Aorta (tissue), 5 donors: ENCODE data around the gene ZDHHC16. TPM values are rescaled to one million over a fixed set of nuclear protein-coding genes. Genes with fewer than 3 reads are reported as not detected.
"Not testable (repeated sequence)": the region's sequence is repeated elsewhere in the genome, so short reads cannot be mapped to it uniquely, and the experiment has no call there.

Experiments used
- ATAC-seq: fragments of 200-7000 bp; cut with Tn5 transposase; one replicate; pipeline ENCODE4 v1.9.1; 2022; ENCODE audit warnings: moderate library complexity; ENCODE audit not compliant: low FRiP score
- DNase-seq, 2 donors: peaks; one replicate each; pipeline ENCODE4 v3.0.0-alpha.2; 2020
- H3K27ac ChIP-seq, 2 donors: one replicate each; pipeline ENCODE4 v1.5.1; 2013; ENCODE audit warnings: low read length in 2 of 2, mild to moderate bottlenecking in 2 of 2, moderate library complexity in 2 of 2, control low read depth in 1 of 2, inconsistent platforms in 1 of 2, low read depth in 1 of 2
- H3K27me3 ChIP-seq, 2 donors: one replicate each; pipeline ENCODE4 v1.6.1; 2013; ENCODE audit warnings: control low read depth in 1 of 2, low read length in 1 of 2, mild to moderate bottlenecking in 1 of 2, moderate library complexity in 1 of 2; ENCODE audit not compliant: insufficient read depth in 2 of 2, control insufficient read depth in 1 of 2
- H3K36me3 ChIP-seq, 2 donors: one replicate each; pipeline ENCODE4 v1.6.1; 2013; ENCODE audit warnings: control low read depth in 1 of 2, low read length in 1 of 2, mild to moderate bottlenecking in 1 of 2; ENCODE audit not compliant: insufficient read depth in 2 of 2, control insufficient read depth in 1 of 2
- H3K4me1 ChIP-seq, 2 donors: one replicate each; pipeline ENCODE4 v1.6.1; 2013; ENCODE audit warnings: low read length in 2 of 2, control low read depth in 1 of 2, mild to moderate bottlenecking in 1 of 2, moderate library complexity in 1 of 2; ENCODE audit not compliant: insufficient read depth in 2 of 2, control insufficient read depth in 1 of 2
- H3K4me3 ChIP-seq, 2 donors: one replicate each; pipeline ENCODE4 v1.5.1; 2013; ENCODE audit warnings: low read length in 2 of 2, control low read depth in 1 of 2, mild to moderate bottlenecking in 1 of 2
- H3K9me3 ChIP-seq: one replicate; pipeline ENCODE4 v1.6.1; 2013; ENCODE audit warnings: mild to moderate bottlenecking, low read length; ENCODE audit not compliant: control insufficient read depth
- WGBS, 2 donors: extraction: QIAGEN DNeasy Blood & Tissue Kit; methylation state at CpG; one replicate each; pipeline ENCODE4 v1.1.7; 2013; 5-methylcytosine and 5-hydroxymethylcytosine counted together
- intact Hi-C, 2 donors: fragments of 100-400 bp; cut with DNase I; formaldehyde crosslinking; loops; one replicate each; pipeline versions ENCODE4 v1.14.2 to v1.15.0; 2022
- long read RNA-seq, 2 donors: library from polyadenylated mRNA; unstranded; transcript quantifications; one replicate each; pipeline ENCODE4 v2.0.0, GENCODE V29; 2020 to 2021
- polyA plus RNA-seq, 2 donors: library from polyadenylated mRNA; stranded (reverse); fragments of 200-250 nt; gene quantifications; one replicate each; pipeline ENCODE4 v1.2.3, GENCODE V29; 2013
- total RNA-seq, 2 donors: library from RNA; stranded (reverse); fragmentation: NEBNext Ultra II Directional; extraction: Animal tissue kit (Norgen Biotek cat#: 25700); gene quantifications; one replicate each; pipeline ENCODE4 v1.2.1, GENCODE V29; 2021
- donor health status: healthy with polysubstance abuse.
- donor health status: Bipolar disorder and iron deficiency.
- donor health status: DM: no; HTN: no; CAD: no.
- donor health status: DM: no; HTN: no; CAD: no.
- donor health status: DM: yes; HTN: yes; CAD: no.

ZDHHC16 gene
- total RNA-seq (10 to 100 TPM; 29.6 to 35.6 TPM), polyA plus RNA-seq (10 to 100 TPM; 17.8 to 27.8 TPM)
- long read RNA-seq, donor 1, transcript ZDHHC16-206 (11 exons, 1,798 nt): major isoform, 76 of 196 reads
- long read RNA-seq, donor 1, transcript ZDHHC16-205 (8 exons, 1,280 nt): minor isoform, 13 of 196 reads
- long read RNA-seq, donor 1, transcript ZDHHC16-202 (10 exons, 1,718 nt): minor isoform, 17 of 196 reads
- long read RNA-seq, donor 1, transcript ZDHHC16-207 (12 exons, 2,014 nt): minor isoform, 10 of 196 reads
- long read RNA-seq, donor 1, partial matches to known transcripts: 14 of 196 reads
- long read RNA-seq, donor 1, other reads (novel, unspliced or antisense): 60 of 196 reads
- long read RNA-seq, donor 2, transcript ZDHHC16-206 (11 exons, 1,798 nt): major isoform, 7 of 25 reads
- long read RNA-seq, donor 2, partial matches to known transcripts: 1 of 25 reads
- long read RNA-seq, donor 2, other reads (novel, unspliced or antisense): 12 of 25 reads

GRCh38 chr10:97445722-97446639 lies at the start of gene ZDHHC16, which contains the start of gene EXOSC1:
TSS of gene ZDHHC16 (plus strand) at chr10:97446175. CDS start at chr10:97451676, 5,501 bp downstream.
TSS of gene EXOSC1 (minus strand) at chr10:97446006. CDS start at chr10:97445985, 21 bp downstream.
- peak; percentile 94 to 96 for DNase-seq
- peak within 1 kb of the TSS; percentile 89 to 92 for H3K4me3 ChIP-seq
- 0 to 1% methylated on average over 62 to 66 of the region's 66 CpGs for WGBS, 2 donors
- H3K4me1 ChIP-seq: peaks cover 7 to 8% of the 10 kb centered on the region in 2 donors
- H3K27me3 ChIP-seq: no peaks in the 10 kb centered on the region
- intact Hi-C loops: loop anchor here in 1 of 2 donors (2.0 to 10.0 kb wide), 3 partner anchors 19 to 106 kb away; partner anchors contain the start of genes MMS19, PGAM1 and UBTD1
- peak; percentile 99 for ATAC-seq
- H3K36me3 ChIP-seq: peaks cover 0 to 2% of the 10 kb centered on the region in 2 donors
- H3K27ac ChIP-seq: no peak within 1 kb of the TSS
- H3K9me3 ChIP-seq: no peaks in the 10 kb centered on the region

DNA sequence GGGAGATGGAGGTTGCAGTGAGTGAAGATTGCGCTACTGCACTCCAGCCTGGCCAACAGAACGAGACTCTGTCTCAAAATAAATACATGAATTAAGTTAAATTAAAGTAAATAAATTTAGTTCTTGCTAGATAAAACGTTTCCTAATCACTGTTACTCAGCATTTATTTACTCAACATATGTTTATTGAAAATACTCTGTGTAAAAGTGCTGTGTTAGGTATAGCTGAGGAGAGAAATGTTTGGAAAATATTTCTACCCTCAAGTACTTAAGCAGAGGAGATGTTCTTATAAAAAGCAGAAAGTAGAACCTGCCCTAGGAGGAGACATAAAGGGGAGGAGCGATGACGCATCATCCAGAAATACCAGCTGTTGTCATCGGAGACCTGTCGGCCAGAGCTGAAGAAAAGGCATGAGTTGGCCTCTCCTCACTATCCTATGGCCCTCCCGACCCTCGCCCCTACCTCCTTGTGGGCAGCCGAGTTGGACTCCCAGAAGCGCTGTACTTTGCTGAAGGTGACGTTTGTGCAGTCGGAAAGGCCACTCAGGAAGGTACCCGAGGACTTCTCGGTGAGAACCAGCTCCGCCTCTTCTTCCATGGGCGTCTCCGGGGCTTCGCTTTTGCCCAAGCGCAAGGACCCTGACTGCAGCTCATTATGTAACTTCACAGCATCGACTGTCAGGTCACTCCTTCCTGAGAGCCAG lies 46.0 kb upstream of the ZDHHC16 start:
- no peaks in the 10 kb centered on the region for H3K36me3 ChIP-seq
- H3K27me3 ChIP-seq: no peaks in the 10 kb centered on the region
- peak overlapping the region in 1 of 2 donors; percentile 62 for H3K27ac ChIP-seq
- peaks cover 0 to 2% of the 10 kb centered on the region in 2 donors for H3K4me1 ChIP-seq
- WGBS, 2 donors: 35 to 45% methylated on average over 21 of the region's 21 CpGs
- H3K4me3 ChIP-seq: no peak overlapping the region
- ATAC-seq (peak; percentile 12), DNase-seq (peak in 1 of 2 donors; percentile 81)
- no peaks in the 10 kb centered on the region for H3K9me3 ChIP-seq
- intact Hi-C loops: no loop called here

DNA sequence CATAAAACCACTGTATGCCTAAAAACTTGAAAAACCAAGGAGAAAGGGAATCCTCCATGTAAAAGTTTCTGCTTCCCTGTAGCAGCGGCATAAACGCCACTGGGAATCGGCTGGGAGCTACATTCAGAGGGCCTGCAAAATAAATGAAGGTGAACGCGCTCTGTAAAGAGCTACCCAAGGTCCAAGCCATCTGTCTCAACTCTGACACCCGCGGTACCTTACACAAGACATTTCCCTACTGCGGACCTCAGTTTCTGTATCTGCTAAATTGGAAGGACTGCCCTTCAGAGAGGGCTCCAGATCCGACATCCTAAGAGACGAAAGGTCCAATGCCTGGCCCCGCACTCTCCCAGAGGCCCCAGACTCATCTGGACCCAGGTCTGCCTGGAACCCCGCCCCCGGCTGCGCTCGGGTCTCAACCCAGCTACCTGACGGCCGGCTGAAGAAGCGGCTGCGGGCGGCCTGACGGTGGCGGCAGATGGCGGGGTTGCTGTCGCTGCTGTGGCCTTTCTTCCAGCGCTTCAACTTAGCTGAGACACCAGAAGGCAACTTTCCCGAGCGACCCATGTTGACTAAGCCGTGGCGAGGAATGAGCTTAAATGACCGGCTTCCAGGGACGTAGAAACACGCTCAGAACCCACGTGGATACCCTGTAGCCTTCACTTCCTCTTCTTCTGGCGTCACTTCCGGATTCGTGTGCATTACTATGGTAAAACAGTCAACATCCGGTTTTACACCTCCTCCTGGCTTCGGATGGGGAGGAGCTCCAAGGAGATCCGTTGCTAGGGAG lies 45.1 kb upstream of the ZDHHC16 start, which contains the start of gene RRP12:
Gene RRP12 (minus strand): TSS at position 676 of the 790 bp plus-strand sequence. CDS start 109 bp downstream, at position 567.
- WGBS, 2 donors: 0 to 1% methylated on average over 39 of the region's 39 CpGs
- Histone ChIP-seq H3K4me1 (peaks cover 0 to 2% of the 10 kb centered on the region in 2 donors), H3K27ac (peak within 1 kb of the TSS in 1 of 2 donors; percentile 62), H3K36me3 (no peaks in the 10 kb centered on the region), H3K9me3 (no peaks in the 10 kb centered on the region), H3K4me3 (peak within 1 kb of the TSS; percentile 30 to 91), H3K27me3 (no peaks in the 10 kb centered on the region)
- ATAC-seq (peak; percentile 98), DNase-seq (peak; percentile 86 to 89)
- intact Hi-C loops: no loop called here

GRCh38 chr10:97401455-97401919 lies 44.5 kb upstream of the ZDHHC16 start:
- WGBS, 2 donors: 68 to 69% methylated on average over 13 of the region's 13 CpGs
- no peak overlapping the region for H3K4me3 ChIP-seq
- no peak overlapping the region for H3K27ac ChIP-seq
- H3K4me1 ChIP-seq: peaks cover 0 to 2% of the 10 kb centered on the region in 2 donors
- ATAC-seq (no peak), DNase-seq (no peak)
- no peaks in the 10 kb centered on the region for H3K36me3 ChIP-seq
- H3K9me3 ChIP-seq: no peaks in the 10 kb centered on the region
- no peaks in the 10 kb centered on the region for H3K27me3 ChIP-seq
- intact Hi-C loops: no loop called here

DNA sequence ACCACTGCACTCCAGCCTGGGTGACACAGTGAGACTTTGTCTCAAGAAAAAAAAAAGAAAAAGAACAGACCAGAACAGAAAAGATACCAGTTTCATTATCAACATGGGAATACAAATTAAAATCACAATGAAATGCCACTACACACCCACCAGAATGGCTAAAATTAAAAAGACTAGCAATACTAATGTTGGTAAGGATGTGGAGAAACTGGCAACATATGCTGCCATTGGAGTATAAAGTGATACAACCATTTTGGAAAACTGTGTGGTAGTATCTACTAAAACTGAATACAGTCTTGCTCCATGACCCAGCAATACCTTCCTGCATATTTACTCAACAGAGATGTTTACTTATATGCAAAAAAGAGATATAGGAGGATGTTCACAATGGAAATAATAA lies 41.9 kb upstream of the ZDHHC16 start:
- intact Hi-C loops: no loop called here
- ATAC-seq (no peak), DNase-seq (no peak)
- no peaks in the 10 kb centered on the region for H3K36me3 ChIP-seq
- H3K4me1 ChIP-seq: peaks cover 0 to 2% of the 10 kb centered on the region in 2 donors
- H3K4me3 ChIP-seq: no peak overlapping the region
- H3K27me3 ChIP-seq: no peaks in the 10 kb centered on the region
- H3K27ac ChIP-seq: no peak overlapping the region
- no peaks in the 10 kb centered on the region for H3K9me3 ChIP-seq

- H3K9me3 ChIP-seq: no peaks in the 10 kb centered on the region
- intact Hi-C loops: no loop called here
- ATAC-seq (no peak), DNase-seq (no peak)
- WGBS, 2 donors: 82 to 90% methylated on average over 3 of the region's 3 CpGs
- no peak overlapping the region for H3K27ac ChIP-seq
- no peaks in the 10 kb centered on the region for H3K36me3 ChIP-seq
- no peaks in the 10 kb centered on the region for H3K4me1 ChIP-seq
- H3K27me3 ChIP-seq: no peaks in the 10 kb centered on the region
- no peak overlapping the region for H3K4me3 ChIP-seq
Observed at GRCh38 chr10:97406064-97406463, 39.9 kb upstream of the ZDHHC16 start.

DNA sequence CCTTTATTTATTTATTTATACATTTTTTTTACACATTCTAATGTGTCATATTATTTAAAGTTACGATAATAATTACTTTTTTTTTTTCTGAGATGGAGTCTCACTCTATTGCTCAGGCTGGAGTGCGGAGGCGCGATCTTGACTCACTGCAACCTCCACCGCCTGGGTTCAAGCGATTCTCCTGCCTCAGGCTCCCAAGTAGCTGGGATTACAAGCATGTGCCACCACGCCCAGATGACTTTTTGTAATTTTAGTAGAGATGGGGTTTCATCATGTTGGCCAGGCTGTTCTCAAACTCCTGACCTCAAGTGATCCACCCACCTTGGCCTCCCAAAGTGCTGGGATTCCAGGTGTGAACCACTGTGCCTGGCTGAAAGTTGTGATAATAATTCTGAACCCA lies 39.5 kb upstream of the ZDHHC16 start:
- intact Hi-C loops, H3K4me1 ChIP-seq, H3K27ac ChIP-seq, H3K9me3 ChIP-seq, H3K4me3 ChIP-seq, H3K27me3 ChIP-seq, DNase-seq, ATAC-seq, H3K36me3 ChIP-seq: not testable (repeated sequence)
- 89 to 91% methylated on average over 7 of the region's 7 CpGs for WGBS, 2 donors
